GM20000 (cell line): ENCODE data around the gene PPP1R12B.

Source experiments
- DNase-seq: peaks from one replicate; pipeline ENCODE4 v3.0.0; 2012; ENCODE audit warnings: low spot score
- CTCF ChIP-seq: IDR thresholded peaks from 2 replicates; pipeline ENCODE4 v1.5.1; 2012; ENCODE audit warnings: mild to moderate bottlenecking, control low read depth; ENCODE audit errors: extremely low read depth, missing control alignments

Gene PPP1R12B

DNA sequence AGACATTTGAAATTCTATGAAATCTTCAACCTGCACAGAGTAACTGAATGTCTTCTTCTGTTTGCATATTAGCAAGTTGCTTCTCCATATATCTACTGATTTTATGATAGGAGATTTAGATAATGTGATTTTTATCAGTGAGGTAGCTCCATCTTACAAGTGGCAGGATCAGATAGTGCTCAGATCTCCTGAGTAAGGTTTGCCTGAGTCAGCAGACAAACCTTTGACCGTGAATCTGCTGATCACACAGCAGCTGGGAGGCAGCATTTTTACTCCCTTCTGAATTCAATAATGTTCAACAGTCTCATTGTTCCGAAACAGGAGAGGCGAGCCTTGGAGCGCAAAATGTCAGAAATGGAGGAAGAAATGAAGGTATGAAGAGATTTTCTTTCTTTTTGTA is 220.3 kb downstream of the PPP1R12B start:
- DNase-seq = peak; percentile 0
- TF ChIP-seq CTCF = no peak

DNA sequence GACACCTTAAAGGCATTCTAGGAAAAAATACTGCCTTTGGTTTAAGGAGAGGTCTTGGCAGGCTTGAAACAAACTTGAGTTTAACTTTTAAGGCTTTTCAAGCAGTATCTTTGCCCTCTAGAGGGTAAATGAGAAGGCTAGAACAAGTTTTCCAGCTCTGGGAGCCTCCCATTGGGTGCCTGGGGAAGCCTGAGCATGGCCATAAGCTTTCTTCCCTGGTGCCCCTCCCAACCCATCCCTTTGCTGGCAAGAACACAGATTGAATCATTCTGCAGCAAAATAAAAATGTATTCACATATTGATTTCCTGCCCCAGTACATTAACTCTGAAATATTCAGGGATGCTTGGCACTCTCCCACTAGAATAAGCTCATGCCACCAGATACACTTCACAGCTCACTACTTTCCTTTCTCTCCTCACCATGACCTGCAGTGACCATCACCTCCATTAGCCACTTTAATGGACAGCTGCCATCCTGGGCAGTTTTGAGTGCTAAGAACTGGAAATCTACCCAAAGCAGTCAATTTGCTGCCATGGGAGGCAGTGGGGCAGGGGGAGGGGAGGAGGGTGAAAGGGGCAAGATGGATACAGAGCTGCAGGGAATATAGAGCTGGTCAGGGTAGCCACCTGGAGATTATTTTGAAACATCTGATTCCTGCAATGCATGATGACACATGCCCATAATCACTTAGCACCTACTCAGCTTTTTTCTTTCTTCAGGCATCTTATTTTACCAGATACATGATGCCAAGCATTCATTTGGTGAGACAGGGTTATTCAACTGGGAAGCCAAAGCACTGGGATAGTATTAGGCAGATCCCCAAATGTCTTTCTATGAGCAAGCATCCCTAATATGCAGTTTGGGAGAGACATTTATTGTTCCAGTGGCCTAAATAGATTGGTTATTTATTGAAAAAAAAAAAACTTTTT is 221.2 kb downstream of the PPP1R12B start:
- no peak for DNase-seq
- TF ChIP-seq CTCF = no peak

- peak; percentile 74 for TF ChIP-seq CTCF
- peak; percentile 56 for DNase-seq
Measured at GRCh38 chr1:202571719-202572339, 223.3 kb downstream of the PPP1R12B start.

DNA sequence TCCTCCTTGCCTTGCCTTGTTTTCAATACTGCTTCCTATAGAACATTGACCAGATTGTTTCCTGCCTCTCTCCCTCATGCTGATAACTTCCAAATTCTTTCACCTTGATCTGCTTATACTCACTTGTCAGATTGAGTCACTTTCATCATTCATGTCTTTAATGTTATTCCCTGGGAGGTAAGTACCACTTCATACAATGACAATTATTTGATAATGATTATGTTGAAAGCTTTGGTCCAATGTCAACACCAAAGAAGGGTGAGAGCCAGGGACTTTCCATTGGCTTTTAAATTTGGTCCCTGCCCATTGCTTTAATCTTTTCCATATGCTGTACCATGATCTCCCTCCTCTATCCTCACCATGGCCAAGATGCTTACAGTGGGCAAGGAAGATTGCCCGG is 224.4 kb downstream of the PPP1R12B start:
- no peak for TF ChIP-seq CTCF
- DNase-seq = no peak

DNA sequence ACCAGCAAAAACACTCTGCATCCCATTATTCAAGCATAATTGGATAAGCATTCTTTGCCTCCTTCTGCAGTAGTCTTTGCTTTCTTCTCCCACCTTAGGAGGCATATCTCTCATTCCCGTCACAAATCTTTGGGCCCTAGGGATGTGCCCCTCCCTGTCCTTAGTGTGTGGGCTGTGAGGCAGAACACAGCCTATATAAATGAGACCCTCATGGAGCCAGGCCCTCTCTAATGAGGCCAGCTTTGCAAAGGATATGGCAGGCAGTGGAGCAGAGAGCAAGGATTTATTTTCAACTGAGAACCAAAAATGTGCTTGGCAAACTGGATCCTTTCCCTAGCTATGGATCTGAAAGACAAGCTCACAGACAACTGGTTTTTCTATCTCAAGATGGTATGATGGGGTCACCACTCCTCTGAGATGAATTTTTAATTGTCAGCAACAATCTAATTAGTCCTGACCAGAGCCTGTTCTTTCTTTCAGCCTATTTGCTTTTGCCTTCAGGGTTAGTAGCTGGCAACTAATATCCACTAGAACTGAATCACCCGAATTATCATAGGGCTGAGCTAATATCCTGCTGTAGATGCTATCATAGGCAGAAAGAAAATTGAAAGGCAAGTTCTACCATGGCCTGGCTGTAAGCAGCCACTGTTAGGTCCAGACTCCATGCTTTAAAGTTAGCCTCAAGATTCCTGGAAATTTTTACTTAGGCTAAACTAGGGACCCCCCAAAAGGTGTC is 227.6 kb downstream of the PPP1R12B start:
- no peak for DNase-seq
- no peak for TF ChIP-seq CTCF

- no peak for DNase-seq
- no peak for TF ChIP-seq CTCF
Measured at GRCh38 chr1:202576816-202577215, 228.3 kb downstream of the PPP1R12B start.

DNA sequence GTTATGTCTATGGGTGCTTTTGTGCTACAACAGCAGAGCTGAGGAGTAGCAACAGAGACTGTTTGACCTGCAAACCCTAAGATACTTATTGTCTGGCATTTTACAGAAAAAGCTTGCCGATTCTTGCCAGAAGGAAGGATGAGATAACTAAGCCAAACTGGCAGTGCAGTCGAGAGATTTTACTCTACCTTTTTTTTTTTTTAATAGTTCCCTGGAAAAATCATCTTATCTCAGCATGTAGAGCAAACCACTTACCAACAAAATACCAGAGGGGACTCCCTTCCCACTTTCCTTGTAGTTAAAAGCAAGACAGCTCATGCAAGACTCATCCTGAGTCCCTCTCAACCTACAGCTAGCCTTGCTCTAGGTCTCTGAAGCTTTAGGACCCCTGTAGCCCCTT is 228.9 kb downstream of the PPP1R12B start:
- no peak for TF ChIP-seq CTCF
- DNase-seq = no peak
